HEK293 (cell line): ENCODE data around the gene NCAN.

Source experiments
- CTCF ChIA-PET: fragments of 350-600 bp; formaldehyde crosslinking; extraction: SDS; loops from one replicate; lab custom pipeline; 2021; ENCODE audit warnings: antibody characterized with exemption; lab: Yijun Ruan, JAX
- POLR2A ChIA-PET: fragments of 300-600 bp; formaldehyde crosslinking; extraction: SDS; loops from one replicate; lab custom pipeline; 2020; ENCODE audit warnings: antibody characterized with exemption, inconsistent platforms; lab: Yijun Ruan, JAX
- H3K27ac ChIP-seq: fragments of 200-500 bp; sonication (Bioruptor generic); 2 replicates; pipeline ENCODE4 v1.5.1; 2014; ENCODE audit warnings: low read depth, low read length, control low read depth, inconsistent platforms; ENCODE audit errors: extremely low read depth
- H3K36me3 ChIP-seq, 2 experiments: fragments of 200-500 bp in 1 of 2; sonication (Bioruptor generic) in 1 of 2; 1 replicate in 1 of 2; 2 replicates in 1 of 2; pipeline ENCODE4 v1.5.1; 2014 to 2017; ENCODE audit warnings: inconsistent platforms in 2 of 2, low read length in 2 of 2; ENCODE audit not compliant: control insufficient read depth in 2 of 2, insufficient read depth in 1 of 2
- H3K4me1 ChIP-seq: fragments of 200-500 bp; sonication (Bioruptor generic); 2 replicates; pipeline ENCODE4 v1.5.1; 2014; ENCODE audit warnings: mild to moderate bottlenecking, low read length, inconsistent platforms; ENCODE audit not compliant: control insufficient read depth, insufficient read depth
- H3K4me3 ChIP-seq: 2 replicates; pipeline ENCODE4 v1.5.1; 2011; ENCODE audit warnings: low read depth, mild to moderate bottlenecking, control low read depth, low read length, moderate library complexity
- H3K9me3 ChIP-seq: fragments of 200-500 bp; sonication (Bioruptor generic); 2 replicates; pipeline ENCODE4 v1.5.1; 2014; ENCODE audit warnings: low read depth, low read length, inconsistent platforms; ENCODE audit not compliant: control insufficient read depth, insufficient read depth
- GFI1B ChIP-seq: fragments of 450-650 bp; formaldehyde crosslinking; IDR thresholded peaks from 2 replicates; pipeline ENCODE4 v1.5.1; 2016; ENCODE audit warnings: missing biosample characterization, missing genetic modification characterization
- GLIS2 ChIP-seq: fragments of 450-650 bp; formaldehyde crosslinking; IDR thresholded peaks from 2 replicates; pipeline ENCODE4 v1.5.1; 2016; ENCODE audit warnings: missing biosample characterization, missing genetic modification characterization
- KLF16 ChIP-seq: fragments of 450-650 bp; formaldehyde crosslinking; IDR thresholded peaks from 2 replicates; pipeline ENCODE4 v1.5.1; 2017; ENCODE audit warnings: missing biosample characterization, missing genetic modification characterization
- ZBTB21 ChIP-seq: fragments of 450-650 bp; formaldehyde crosslinking; IDR thresholded peaks from 2 replicates; pipeline ENCODE4 v1.5.1; 2017; ENCODE audit warnings: missing biosample characterization, missing genetic modification characterization
- ZBTB48 ChIP-seq: fragments of 450-650 bp; formaldehyde crosslinking; IDR thresholded peaks from 2 replicates; pipeline ENCODE4 v1.5.1; 2016; ENCODE audit warnings: missing biosample characterization, missing genetic modification characterization
- ZNF112 ChIP-seq: fragments of 450-650 bp; formaldehyde crosslinking; IDR thresholded peaks from 2 replicates; pipeline ENCODE4 v1.5.0; 2017; ENCODE audit warnings: missing biosample characterization, missing genetic modification characterization
- ZNF138 ChIP-seq: fragments of 450-650 bp; formaldehyde crosslinking; IDR thresholded peaks from 2 replicates; pipeline ENCODE4 v1.5.1; 2016; ENCODE audit warnings: missing biosample characterization, missing genetic modification characterization, borderline replicate concordance
- ZNF140 ChIP-seq: fragments of 450-650 bp; formaldehyde crosslinking; IDR thresholded peaks from 2 replicates; pipeline ENCODE4 v1.5.1; 2016; ENCODE audit warnings: missing biosample characterization, missing genetic modification characterization
- ZNF37A ChIP-seq: fragments of 450-650 bp; IDR thresholded peaks from 2 replicates; pipeline ENCODE4 v1.5.1; 2018; ENCODE audit warnings: missing biosample characterization, missing genetic modification characterization
- ZNF670 ChIP-seq: fragments of 450-650 bp; formaldehyde crosslinking; IDR thresholded peaks from 2 replicates; pipeline ENCODE4 v1.5.1; 2016; ENCODE audit warnings: missing biosample characterization, missing genetic modification characterization, low read depth
- TF ChIP-seq, protein P1 (sequence below): fragments of 450-650 bp; IDR thresholded peaks from 2 replicates; pipeline ENCODE4 v1.5.1; 2018; ENCODE audit warnings: missing biosample characterization, mild to moderate bottlenecking, missing genetic modification characterization
- TF ChIP-seq, protein P2 (sequence below): fragments of 450-650 bp; formaldehyde crosslinking; IDR thresholded peaks from 2 replicates; pipeline ENCODE4 v1.5.1; 2016; ENCODE audit warnings: missing biosample characterization, missing genetic modification characterization, borderline replicate concordance
- TF ChIP-seq, protein P3 (sequence below): fragments of 450-650 bp; formaldehyde crosslinking; IDR thresholded peaks from 2 replicates; pipeline ENCODE4 v1.5.1; 2016; ENCODE audit warnings: missing biosample characterization, missing genetic modification characterization
- TF ChIP-seq, protein P4 (sequence below): fragments of 450-650 bp; formaldehyde crosslinking; IDR thresholded peaks from 2 replicates; pipeline ENCODE4 v1.5.1; 2016; ENCODE audit warnings: missing biosample characterization, missing genetic modification characterization
- TF ChIP-seq, protein P5 (sequence below): fragments of 450-650 bp; formaldehyde crosslinking; IDR thresholded peaks from 2 replicates; pipeline ENCODE4 v1.5.1; 2016; ENCODE audit warnings: missing biosample characterization, missing genetic modification characterization
- TF ChIP-seq, protein P6 (sequence below): fragments of 450-650 bp; formaldehyde crosslinking; IDR thresholded peaks from 2 replicates; pipeline ENCODE4 v1.5.1; 2016; ENCODE audit warnings: missing biosample characterization, missing genetic modification characterization

The NCAN gene

DNA sequence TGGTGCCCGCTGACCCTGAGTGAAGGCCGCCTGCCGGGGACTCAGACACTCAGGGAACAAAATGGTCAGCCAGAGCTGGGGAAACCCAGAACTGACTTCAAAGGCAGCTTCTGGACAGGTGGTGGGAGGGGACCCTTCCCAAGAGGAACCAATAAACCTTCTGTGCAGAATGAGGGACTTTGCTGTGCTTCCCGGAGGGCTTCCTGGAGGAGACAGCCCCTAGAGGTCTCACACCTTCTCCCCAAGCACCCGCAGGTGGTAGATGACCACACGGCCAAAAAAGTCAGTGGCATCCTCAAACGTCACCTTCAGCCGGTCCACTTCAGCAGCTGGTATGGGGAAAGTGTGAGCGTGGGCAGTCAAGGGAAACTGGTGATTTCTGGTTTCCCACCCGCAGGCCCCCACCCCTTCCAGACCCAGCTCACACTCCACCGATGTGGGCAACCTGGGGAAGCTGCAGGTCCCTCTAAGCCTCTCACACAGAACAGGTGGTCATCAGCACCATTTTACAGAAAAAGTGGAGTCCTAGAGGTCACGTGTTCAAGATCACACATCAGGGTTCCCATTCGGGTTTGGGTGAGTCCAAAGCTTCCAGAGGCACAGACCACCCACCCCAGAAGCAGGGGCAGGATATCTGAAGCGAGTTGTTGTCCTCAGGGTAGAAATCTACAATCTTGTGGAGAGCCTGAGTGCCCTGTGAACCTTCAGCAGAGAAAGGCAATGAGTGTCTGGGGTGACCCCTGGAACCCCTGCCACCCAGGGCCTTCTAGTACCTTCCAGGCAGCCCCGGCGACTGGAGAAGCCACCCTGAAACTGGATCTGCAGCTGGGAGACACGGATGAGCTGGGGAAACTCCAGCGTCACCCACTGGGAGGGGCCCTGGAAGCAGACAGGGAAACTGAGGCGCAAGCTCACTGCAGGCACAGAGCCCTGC lies 9.8 kb upstream of the NCAN start (continued):
- no peak for TF ChIP-seq ZNF140 (tag by site-specific recombination)
- TF ChIP-seq ZNF138 (tag by site-specific recombination) = no peak
- TF ChIP-seq, protein P1, sequence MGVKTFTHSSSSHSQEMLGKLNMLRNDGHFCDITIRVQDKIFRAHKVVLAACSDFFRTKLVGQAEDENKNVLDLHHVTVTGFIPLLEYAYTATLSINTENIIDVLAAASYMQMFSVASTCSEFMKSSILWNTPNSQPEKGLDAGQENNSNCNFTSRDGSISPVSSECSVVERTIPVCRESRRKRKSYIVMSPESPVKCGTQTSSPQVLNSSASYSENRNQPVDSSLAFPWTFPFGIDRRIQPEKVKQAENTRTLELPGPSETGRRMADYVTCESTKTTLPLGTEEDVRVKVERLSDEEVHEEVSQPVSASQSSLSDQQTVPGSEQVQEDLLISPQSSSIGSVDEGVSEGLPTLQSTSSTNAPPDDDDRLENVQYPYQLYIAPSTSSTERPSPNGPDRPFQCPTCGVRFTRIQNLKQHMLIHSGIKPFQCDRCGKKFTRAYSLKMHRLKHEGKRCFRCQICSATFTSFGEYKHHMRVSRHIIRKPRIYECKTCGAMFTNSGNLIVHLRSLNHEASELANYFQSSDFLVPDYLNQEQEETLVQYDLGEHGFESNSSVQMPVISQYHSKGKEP = no peak
- no peak for TF ChIP-seq ZNF37A (tag by site-specific recombination)
- TF ChIP-seq, protein P2, sequence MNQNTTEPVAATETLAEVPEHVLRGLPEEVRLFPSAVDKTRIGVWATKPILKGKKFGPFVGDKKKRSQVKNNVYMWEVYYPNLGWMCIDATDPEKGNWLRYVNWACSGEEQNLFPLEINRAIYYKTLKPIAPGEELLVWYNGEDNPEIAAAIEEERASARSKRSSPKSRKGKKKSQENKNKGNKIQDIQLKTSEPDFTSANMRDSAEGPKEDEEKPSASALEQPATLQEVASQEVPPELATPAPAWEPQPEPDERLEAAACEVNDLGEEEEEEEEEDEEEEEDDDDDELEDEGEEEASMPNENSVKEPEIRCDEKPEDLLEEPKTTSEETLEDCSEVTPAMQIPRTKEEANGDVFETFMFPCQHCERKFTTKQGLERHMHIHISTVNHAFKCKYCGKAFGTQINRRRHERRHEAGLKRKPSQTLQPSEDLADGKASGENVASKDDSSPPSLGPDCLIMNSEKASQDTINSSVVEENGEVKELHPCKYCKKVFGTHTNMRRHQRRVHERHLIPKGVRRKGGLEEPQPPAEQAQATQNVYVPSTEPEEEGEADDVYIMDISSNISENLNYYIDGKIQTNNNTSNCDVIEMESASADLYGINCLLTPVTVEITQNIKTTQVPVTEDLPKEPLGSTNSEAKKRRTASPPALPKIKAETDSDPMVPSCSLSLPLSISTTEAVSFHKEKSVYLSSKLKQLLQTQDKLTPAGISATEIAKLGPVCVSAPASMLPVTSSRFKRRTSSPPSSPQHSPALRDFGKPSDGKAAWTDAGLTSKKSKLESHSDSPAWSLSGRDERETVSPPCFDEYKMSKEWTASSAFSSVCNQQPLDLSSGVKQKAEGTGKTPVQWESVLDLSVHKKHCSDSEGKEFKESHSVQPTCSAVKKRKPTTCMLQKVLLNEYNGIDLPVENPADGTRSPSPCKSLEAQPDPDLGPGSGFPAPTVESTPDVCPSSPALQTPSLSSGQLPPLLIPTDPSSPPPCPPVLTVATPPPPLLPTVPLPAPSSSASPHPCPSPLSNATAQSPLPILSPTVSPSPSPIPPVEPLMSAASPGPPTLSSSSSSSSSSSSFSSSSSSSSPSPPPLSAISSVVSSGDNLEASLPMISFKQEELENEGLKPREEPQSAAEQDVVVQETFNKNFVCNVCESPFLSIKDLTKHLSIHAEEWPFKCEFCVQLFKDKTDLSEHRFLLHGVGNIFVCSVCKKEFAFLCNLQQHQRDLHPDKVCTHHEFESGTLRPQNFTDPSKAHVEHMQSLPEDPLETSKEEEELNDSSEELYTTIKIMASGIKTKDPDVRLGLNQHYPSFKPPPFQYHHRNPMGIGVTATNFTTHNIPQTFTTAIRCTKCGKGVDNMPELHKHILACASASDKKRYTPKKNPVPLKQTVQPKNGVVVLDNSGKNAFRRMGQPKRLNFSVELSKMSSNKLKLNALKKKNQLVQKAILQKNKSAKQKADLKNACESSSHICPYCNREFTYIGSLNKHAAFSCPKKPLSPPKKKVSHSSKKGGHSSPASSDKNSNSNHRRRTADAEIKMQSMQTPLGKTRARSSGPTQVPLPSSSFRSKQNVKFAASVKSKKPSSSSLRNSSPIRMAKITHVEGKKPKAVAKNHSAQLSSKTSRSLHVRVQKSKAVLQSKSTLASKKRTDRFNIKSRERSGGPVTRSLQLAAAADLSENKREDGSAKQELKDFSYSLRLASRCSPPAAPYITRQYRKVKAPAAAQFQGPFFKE = no peak
- no peak for TF ChIP-seq ZNF670 (tag by site-specific recombination)
- TF ChIP-seq ZNF112 (tag by site-specific recombination) = no peak
- TF ChIP-seq, protein P3, sequence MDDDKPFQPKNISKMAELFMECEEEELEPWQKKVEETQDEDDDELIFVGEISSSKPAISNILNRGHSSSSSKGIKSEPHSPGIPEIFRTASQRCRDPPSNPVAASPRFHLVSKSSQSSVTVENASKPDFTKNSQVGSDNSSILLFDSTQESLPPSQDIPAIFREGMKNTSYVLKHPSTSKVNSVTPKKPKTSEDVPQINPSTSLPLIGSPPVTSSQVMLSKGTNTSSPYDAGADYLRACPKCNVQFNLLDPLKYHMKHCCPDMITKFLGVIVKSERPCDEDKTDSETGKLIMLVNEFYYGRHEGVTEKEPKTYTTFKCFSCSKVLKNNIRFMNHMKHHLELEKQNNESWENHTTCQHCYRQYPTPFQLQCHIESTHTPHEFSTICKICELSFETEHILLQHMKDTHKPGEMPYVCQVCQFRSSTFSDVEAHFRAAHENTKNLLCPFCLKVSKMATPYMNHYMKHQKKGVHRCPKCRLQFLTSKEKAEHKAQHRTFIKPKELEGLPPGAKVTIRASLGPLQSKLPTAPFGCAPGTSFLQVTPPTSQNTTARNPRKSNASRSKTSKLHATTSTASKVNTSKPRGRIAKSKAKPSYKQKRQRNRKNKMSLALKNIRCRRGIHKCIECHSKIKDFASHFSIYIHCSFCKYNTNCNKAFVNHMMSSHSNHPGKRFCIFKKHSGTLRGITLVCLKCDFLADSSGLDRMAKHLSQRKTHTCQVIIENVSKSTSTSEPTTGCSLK (tag by site-specific recombination) = no peak
- TF ChIP-seq, protein P4, sequence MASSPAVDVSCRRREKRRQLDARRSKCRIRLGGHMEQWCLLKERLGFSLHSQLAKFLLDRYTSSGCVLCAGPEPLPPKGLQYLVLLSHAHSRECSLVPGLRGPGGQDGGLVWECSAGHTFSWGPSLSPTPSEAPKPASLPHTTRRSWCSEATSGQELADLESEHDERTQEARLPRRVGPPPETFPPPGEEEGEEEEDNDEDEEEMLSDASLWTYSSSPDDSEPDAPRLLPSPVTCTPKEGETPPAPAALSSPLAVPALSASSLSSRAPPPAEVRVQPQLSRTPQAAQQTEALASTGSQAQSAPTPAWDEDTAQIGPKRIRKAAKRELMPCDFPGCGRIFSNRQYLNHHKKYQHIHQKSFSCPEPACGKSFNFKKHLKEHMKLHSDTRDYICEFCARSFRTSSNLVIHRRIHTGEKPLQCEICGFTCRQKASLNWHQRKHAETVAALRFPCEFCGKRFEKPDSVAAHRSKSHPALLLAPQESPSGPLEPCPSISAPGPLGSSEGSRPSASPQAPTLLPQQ (tag by site-specific recombination) = no peak
- TF ChIP-seq ZBTB21 = no peak
- TF ChIP-seq KLF16 (tag by site-specific recombination) = no peak

DNA sequence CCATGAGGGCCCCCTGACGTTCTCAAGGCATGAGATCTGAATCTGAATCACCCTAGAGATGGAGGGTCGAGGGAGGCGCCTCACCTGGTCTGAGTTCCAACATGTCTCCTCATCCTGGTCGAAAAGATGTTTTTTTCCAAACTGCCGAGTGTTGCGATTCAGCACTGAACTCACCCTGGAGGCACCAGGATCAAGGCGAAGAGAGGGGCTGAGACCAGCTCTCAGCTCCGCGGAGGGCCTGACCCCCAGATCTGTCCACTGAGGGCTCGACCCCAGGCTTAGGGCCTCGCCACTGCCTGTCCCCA lies 9.1 kb upstream of the NCAN start:
- H3K4me3 ChIP-seq = peak overlapping the region; percentile 62
- peak overlapping the region; percentile 62 for H3K27ac ChIP-seq
- no peaks in the 10 kb centered on the region for H3K9me3 ChIP-seq
- no peaks in the 10 kb centered on the region for H3K4me1 ChIP-seq
- POLR2A ChIA-PET = interaction anchor here (0.6 to 3.5 kb wide), 7 partner anchors 10 to 836 kb away, joined by 3 to 60 read pairs (median 4); partner anchors contain the start of genes BORCS8, MEF2B and RFXANK
- CTCF ChIA-PET = interaction anchor here (0.6 to 1.1 kb wide), 3 partner anchors 7 to 23 kb away, joined by 3 to 6 read pairs (median 3); no protein-coding TSS in a partner anchor
- H3K36me3 ChIP-seq = peaks cover 4 to 35% of the 10 kb centered on the region in 2 experiments; a peak in 2 of 3 replicates
- TF ChIP-seq, protein P5, sequence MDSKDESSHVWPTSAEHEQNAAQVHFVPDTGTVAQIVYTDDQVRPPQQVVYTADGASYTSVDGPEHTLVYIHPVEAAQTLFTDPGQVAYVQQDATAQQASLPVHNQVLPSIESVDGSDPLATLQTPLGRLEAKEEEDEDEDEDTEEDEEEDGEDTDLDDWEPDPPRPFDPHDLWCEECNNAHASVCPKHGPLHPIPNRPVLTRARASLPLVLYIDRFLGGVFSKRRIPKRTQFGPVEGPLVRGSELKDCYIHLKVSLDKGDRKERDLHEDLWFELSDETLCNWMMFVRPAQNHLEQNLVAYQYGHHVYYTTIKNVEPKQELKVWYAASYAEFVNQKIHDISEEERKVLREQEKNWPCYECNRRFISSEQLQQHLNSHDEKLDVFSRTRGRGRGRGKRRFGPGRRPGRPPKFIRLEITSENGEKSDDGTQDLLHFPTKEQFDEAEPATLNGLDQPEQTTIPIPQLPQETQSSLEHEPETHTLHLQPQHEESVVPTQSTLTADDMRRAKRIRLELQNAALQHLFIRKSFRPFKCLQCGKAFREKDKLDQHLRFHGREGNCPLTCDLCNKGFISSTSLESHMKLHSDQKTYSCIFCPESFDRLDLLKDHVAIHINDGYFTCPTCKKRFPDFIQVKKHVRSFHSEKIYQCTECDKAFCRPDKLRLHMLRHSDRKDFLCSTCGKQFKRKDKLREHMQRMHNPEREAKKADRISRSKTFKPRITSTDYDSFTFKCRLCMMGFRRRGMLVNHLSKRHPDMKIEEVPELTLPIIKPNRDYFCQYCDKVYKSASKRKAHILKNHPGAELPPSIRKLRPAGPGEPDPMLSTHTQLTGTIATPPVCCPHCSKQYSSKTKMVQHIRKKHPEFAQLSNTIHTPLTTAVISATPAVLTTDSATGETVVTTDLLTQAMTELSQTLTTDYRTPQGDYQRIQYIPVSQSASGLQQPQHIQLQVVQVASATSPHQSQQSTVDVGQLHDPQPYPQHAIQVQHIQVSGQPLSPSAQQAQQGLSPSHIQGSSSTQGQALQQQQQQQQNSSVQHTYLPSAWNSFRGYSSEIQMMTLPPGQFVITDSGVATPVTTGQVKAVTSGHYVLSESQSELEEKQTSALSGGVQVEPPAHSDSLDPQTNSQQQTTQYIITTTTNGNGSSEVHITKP (tag by site-specific recombination) = no peak
- TF ChIP-seq ZNF140 (tag by site-specific recombination) (no peak), GLIS2 (peak; percentile 15; the same call in 1 of the 2 replicates), ZBTB48 (tag by site-specific recombination) (no peak), GFI1B (tag by site-specific recombination) (no peak)
- TF ChIP-seq, protein P6, sequence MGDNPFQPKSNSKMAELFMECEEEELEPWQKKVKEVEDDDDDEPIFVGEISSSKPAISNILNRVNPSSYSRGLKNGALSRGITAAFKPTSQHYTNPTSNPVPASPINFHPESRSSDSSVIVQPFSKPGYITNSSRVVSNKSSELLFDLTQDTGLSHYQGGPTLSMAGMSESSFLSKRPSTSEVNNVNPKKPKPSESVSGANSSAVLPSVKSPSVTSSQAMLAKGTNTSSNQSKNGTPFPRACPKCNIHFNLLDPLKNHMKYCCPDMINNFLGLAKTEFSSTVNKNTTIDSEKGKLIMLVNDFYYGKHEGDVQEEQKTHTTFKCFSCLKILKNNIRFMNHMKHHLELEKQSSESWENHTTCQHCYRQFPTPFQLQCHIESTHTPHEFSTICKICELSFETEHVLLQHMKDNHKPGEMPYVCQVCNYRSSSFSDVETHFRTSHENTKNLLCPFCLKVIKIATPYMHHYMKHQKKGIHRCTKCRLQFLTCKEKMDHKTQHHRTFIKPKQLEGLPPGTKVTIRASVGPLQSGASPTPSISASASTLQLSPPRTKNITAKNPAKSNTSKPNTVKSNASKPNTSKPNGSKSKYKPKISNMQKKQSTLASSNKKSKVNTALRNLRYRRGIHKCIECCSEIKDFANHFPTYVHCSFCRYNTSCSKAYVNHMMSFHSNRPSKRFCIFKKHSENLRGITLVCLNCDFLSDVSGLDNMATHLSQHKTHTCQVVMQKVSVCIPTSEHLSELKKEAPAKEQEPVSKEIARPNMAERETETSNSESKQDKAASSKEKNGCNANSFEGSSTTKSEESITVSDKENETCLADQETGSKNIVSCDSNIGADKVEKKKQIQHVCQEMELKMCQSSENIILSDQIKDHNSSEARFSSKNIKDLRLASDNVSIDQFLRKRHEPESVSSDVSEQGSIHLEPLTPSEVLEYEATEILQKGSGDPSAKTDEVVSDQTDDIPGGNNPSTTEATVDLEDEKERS (tag by site-specific recombination) = no peak
